Lower leg skin (tissue), 4 donors: ENCODE data around the gene KRT78. TPM values are rescaled to one million over a fixed set of nuclear protein-coding genes. Genes with fewer than 3 reads are reported as not detected.
A peak's percentile ranks its signal among the peaks of the same experiment; 100 is the strongest.

Experiments used
- DNase-seq, 2 donors: peaks; one replicate each; pipeline ENCODE4 v3.0.0-alpha.2; 2019; ENCODE audit warnings: low spot score in 2 of 2
- H3K4me3 ChIP-seq: fragments of 200-600 bp; sonication (generic); 2 replicates; pipeline ENCODE4 v1.5.1; 2017; ENCODE audit warnings: mild to moderate bottlenecking, low read depth; ENCODE audit not compliant: poor library complexity, severe bottlenecking
- CTCF ChIP-seq, 3 donors: fragments of 450-650 bp; IDR thresholded peaks; one replicate each; pipeline ENCODE4 v1.5.1; 2016; ENCODE audit warnings: antibody characterized with exemption in 3 of 3, mild to moderate bottlenecking in 3 of 3, moderate library complexity in 2 of 3
- POLR2A ChIP-seq, 2 donors: fragments of 450-650 bp; IDR thresholded peaks; one replicate each; pipeline ENCODE4 v1.6.1; 2016 to 2017; ENCODE audit warnings: antibody characterized with exemption in 2 of 2, mild to moderate bottlenecking in 1 of 2, moderate library complexity in 1 of 2
- WGBS, 2 donors: methylation state at CpG; one replicate each; pipeline ENCODE4 v1.1.5; 2018; 5-methylcytosine and 5-hydroxymethylcytosine counted together
- intact Hi-C: fragments of 100-400 bp; cut with DNase I; formaldehyde crosslinking; loops from one replicate; pipeline ENCODE4 v1.15.0; 2023; ENCODE audit warnings: low total_unique reads
- total RNA-seq, 4 donors: library from RNA; depleted of rRNA; stranded (reverse); fragments of >200 nt; gene quantifications; one replicate each; pipeline ENCODE4 v1.1.0, GENCODE V29; 2016

The KRT78 gene
- total RNA-seq, 4 donors from 2014 or later: 114 to 250 (median 183) TPM

GRCh38 chr12:52831251-52831650, 17.5 kb downstream of the KRT78 start:
- H3K4me3 ChIP-seq: no peak overlapping the region
- DNase-seq: peak in 1 of 2 donors; percentile 79
- TF ChIP-seq POLR2A (IDR thresholded peaks at IDR 0.05): no peak
- WGBS, 2 donors: 93 to 94% methylated on average over 7 of the region's 7 CpGs
- intact Hi-C loops: no loop called here

- DNase-seq: no peak
- intact Hi-C loops: no loop called here
- H3K4me3 ChIP-seq: no peak overlapping the region
- TF ChIP-seq CTCF (IDR thresholded peaks at IDR 0.05): no peak
- WGBS, 2 donors: 82 to 87% methylated on average over 8 of the region's 8 CpGs
Observed at GRCh38 chr12:52829986-52830770, 18.6 kb downstream of the KRT78 start.

GRCh38 chr12:52828591-52829021, 20.2 kb downstream of the KRT78 start:
- TF ChIP-seq POLR2A (IDR thresholded peaks at IDR 0.05) (no peak), CTCF (IDR thresholded peaks at IDR 0.05) (no peak)
- DNase-seq: no peak
- WGBS, 2 donors: 25 to 31% methylated on average over 2 of the region's 2 CpGs
- intact Hi-C loops: no loop called here
- H3K4me3 ChIP-seq: no peak overlapping the region

GRCh38 chr12:52828156-52828555, 20.6 kb downstream of the KRT78 start:
- intact Hi-C loops: no loop called here

GRCh38 chr12:52827499-52828090, 21.2 kb downstream of the KRT78 start:
- TF ChIP-seq CTCF (IDR thresholded peaks at IDR 0.05) (no peak), POLR2A (IDR thresholded peaks at IDR 0.05) (no peak)
- no peak for DNase-seq
- 88 to 93% methylated on average over 6 of the region's 6 CpGs for WGBS, 2 donors
- H3K4me3 ChIP-seq: no peak overlapping the region
- intact Hi-C loops: no loop called here

More at GRCh38 chr12:52828156-52828555, 20.6 kb downstream of the KRT78 start:
- no peak for TF ChIP-seq CTCF (IDR thresholded peaks at IDR 0.05)
- no peak for TF ChIP-seq POLR2A (IDR thresholded peaks at IDR 0.05)
- H3K4me3 ChIP-seq: no peak overlapping the region
- no peak for DNase-seq

GRCh38 chr12:52826611-52827498, 21.9 kb downstream of the KRT78 start:
- DNase-seq: no peak
- intact Hi-C loops: no loop called here
- 94 to 96% methylated on average over 11 of the region's 11 CpGs for WGBS, 2 donors

More at GRCh38 chr12:52826611-52827498, 21.9 kb downstream of the KRT78 start:
- H3K4me3 ChIP-seq: no peak overlapping the region
- no peak for TF ChIP-seq POLR2A (IDR thresholded peaks at IDR 0.05)
- TF ChIP-seq CTCF (IDR thresholded peaks at IDR 0.05): no peak
